IPS-18c (cell line): ENCODE results near the gene THAP7.
A peak's percentile ranks its signal among the peaks of the same experiment; 100 is the strongest.
"Not testable (repeated sequence)": the region's sequence is repeated elsewhere in the genome, so short reads cannot be mapped to it uniquely, and the experiment has no call there.

Source experiments
- H3K4me3 ChIP-seq: 2 replicates; pipeline ENCODE4 v1.7.0; 2013; ENCODE audit warnings: low read depth, mild to moderate bottlenecking, low read length, moderate library complexity; ENCODE audit not compliant: insufficient read depth
- H3K9me3 ChIP-seq: one replicate; pipeline ENCODE4 v1.6.1; 2013; ENCODE audit warnings: mild to moderate bottlenecking, low read length, moderate library complexity; ENCODE audit not compliant: control insufficient read depth, insufficient read depth

The THAP7 gene

GRCh38 chr22:20976291-20976877, 25.5 kb downstream of the THAP7 start:
- H3K9me3 ChIP-seq = peaks cover 4% of the 10 kb centered on the region
- no peak overlapping the region for H3K4me3 ChIP-seq

- no peak overlapping the region for H3K4me3 ChIP-seq
- H3K9me3 ChIP-seq = peaks cover 4% of the 10 kb centered on the region
These were observed 26.2 kb downstream of the THAP7 start for GRCh38 chr22:20975541-20976290.

- peaks cover 4% of the 10 kb centered on the region for H3K9me3 ChIP-seq
- no peak overlapping the region for H3K4me3 ChIP-seq
These were observed 27.5 kb downstream of the THAP7 start for GRCh38 chr22:20974336-20974955.

- H3K4me3 ChIP-seq = no peak overlapping the region
These were observed 28.2 kb downstream of the THAP7 start for GRCh38 chr22:20973634-20974286.

GRCh38 chr22:20972933-20973577, 28.9 kb downstream of the THAP7 start:
- no peak overlapping the region for H3K4me3 ChIP-seq
- H3K9me3 ChIP-seq = no peaks in the 10 kb centered on the region

More at GRCh38 chr22:20973634-20974286, 28.2 kb downstream of the THAP7 start:
- H3K9me3 ChIP-seq = peaks cover 4% of the 10 kb centered on the region

- H3K4me3 ChIP-seq, H3K9me3 ChIP-seq: not testable (repeated sequence)
These were observed 29.8 kb downstream of the THAP7 start for GRCh38 chr22:20972014-20972694.

GRCh38 chr22:20970939-20971657, 30.8 kb downstream of the THAP7 start:
- no peak overlapping the region for H3K4me3 ChIP-seq
- no peaks in the 10 kb centered on the region for H3K9me3 ChIP-seq

- Histone ChIP-seq H3K9me3 (no peaks in the 10 kb centered on the region), H3K4me3 (no peak overlapping the region)
These were observed 33.5 kb downstream of the THAP7 start for GRCh38 chr22:20968281-20968977.

- Histone ChIP-seq H3K4me3 (0 out of 2 replicates have a peak overlapping the region, but pooled peaks have one; percentile 20), H3K9me3 (no peaks in the 10 kb centered on the region)
These were observed 34.2 kb downstream of the THAP7 start for GRCh38 chr22:20967697-20968211.

GRCh38 chr22:20966883-20967696, 34.8 kb downstream of the THAP7 start, which contains the start of gene AIFM3:
Gene AIFM3, plus strand, starts transcription at chr22:20967255. Its CDS starts 690 bp downstream, at chr22:20967945.
- H3K9me3 ChIP-seq = no peaks in the 10 kb centered on the region

GRCh38 chr22:20965888-20966855, 35.7 kb downstream of the THAP7 start:
- H3K4me3 ChIP-seq = no peak overlapping the region

More at GRCh38 chr22:20966883-20967696, 34.8 kb downstream of the THAP7 start, which contains the start of gene AIFM3:
- 0 out of 2 replicates have a peak within 1 kb of the TSS, but pooled peaks have one; percentile 20 for H3K4me3 ChIP-seq

GRCh38 chr22:20965104-20965887, 36.6 kb downstream of the THAP7 start:
- H3K9me3 ChIP-seq = no peaks in the 10 kb centered on the region
- peak overlapping the region; percentile 40 for H3K4me3 ChIP-seq

More at GRCh38 chr22:20965888-20966855, 35.7 kb downstream of the THAP7 start:
- no peaks in the 10 kb centered on the region for H3K9me3 ChIP-seq

- H3K4me3 ChIP-seq = peak overlapping the region; percentile 38
These were observed 37.2 kb downstream of the THAP7 start for GRCh38 chr22:20964799-20965103.

More at GRCh38 chr22:20964799-20965103, 37.2 kb downstream of the THAP7 start:
- H3K9me3 ChIP-seq = no peaks in the 10 kb centered on the region
